HCT116 (cell line): ENCODE results near the gene HMGXB3. TPM values are rescaled to one million over a fixed set of nuclear protein-coding genes. Genes with fewer than 3 reads are reported as not detected.

ENCODE experiments used
- ATAC-seq: fragments of 200-7000 bp; cut with Tn5 transposase; 2 replicates; pipeline ENCODE4 v1.9.1; 2020; ENCODE audit warnings: mild to moderate bottlenecking, moderate library complexity
- BruUV-seq: library from RNA; stranded (reverse); fragments of 400-500 nt; replicated peaks from 2 replicates; lab custom pipeline; 2021; lab: Mats Ljungman, UMichigan
- CTCF ChIA-PET: fragments of 300-600 bp; sonication (Branson Sonifier 250); formaldehyde crosslinking; loops from one replicate; lab custom pipeline; 2021; ENCODE audit warnings: antibody characterized with exemption; lab: Charles Lee
- POLR2A ChIA-PET: fragments of 300-600, 350-600 bp; sonication (Branson Sonifier 250); formaldehyde crosslinking; loops from one replicate; lab custom pipeline; 2021; ENCODE audit warnings: antibody characterized with exemption; lab: Charles Lee
- RAD21 ChIA-PET, 2 experiments: fragments of 300-600 bp; sonication (Branson Sonifier 250); formaldehyde crosslinking; loops; one replicate each; lab custom pipeline; 2023; ENCODE audit warnings: low total read pairs in 2 of 2; ENCODE audit not compliant: uncharacterized antibody in 2 of 2, unreplicated experiment in 2 of 2, low non-redundant PET in 1 of 2; lab: Charles Lee
- DNase-seq: peaks from one replicate; pipeline ENCODE4 v3.0.0-alpha.2; 2010; ENCODE audit warnings: low read depth, low spot score
- H2AFZ ChIP-seq: fragments of 200-600 bp; shearing (Covaris generic), sonication (generic); 2 replicates; pipeline ENCODE4 v1.6.1; 2017; ENCODE audit warnings: low read depth, mixed run types, mixed read lengths, antibody characterized with exemption, low read length; ENCODE audit not compliant: poor library complexity, severe bottlenecking
- H3K27ac ChIP-seq: 2 replicates; pipeline ENCODE4 v1.5.1; 2012; ENCODE audit warnings: low read depth, low read length
- H3K27me3 ChIP-seq: fragments of 200-600 bp; sonication (generic); 2 replicates; pipeline ENCODE4 v1.6.1; 2016; ENCODE audit warnings: mixed run types, low read length, mixed read lengths; ENCODE audit not compliant: insufficient read depth
- H3K36me3 ChIP-seq, 2 experiments: fragments of 200-500 bp in 1 of 2; fragments of 200-600 bp in 1 of 2; sonication (Bioruptor generic) in 1 of 2; sonication (generic) in 1 of 2; 2 replicates each; pipeline versions ENCODE4 v1.5.1 to v1.6.1; 2014 to 2016; ENCODE audit warnings: low read length in 2 of 2, inconsistent platforms in 1 of 2, mixed read lengths in 1 of 2, mixed run types in 1 of 2; ENCODE audit not compliant: insufficient read depth in 2 of 2, control insufficient read depth in 1 of 2
- H3K4me1 ChIP-seq, 2 experiments: fragments of 200-600 bp in 1 of 2; sonication (generic) in 1 of 2; 2 replicates each; pipeline versions ENCODE4 v1.5.1 to v1.6.1; 2012 to 2017; ENCODE audit warnings: low read length in 2 of 2, inconsistent platforms in 1 of 2, mild to moderate bottlenecking in 1 of 2, mixed read lengths in 1 of 2, mixed run types in 1 of 2, moderate library complexity in 1 of 2; ENCODE audit not compliant: insufficient read depth in 2 of 2, control insufficient read depth in 1 of 2
- H3K4me2 ChIP-seq: fragments of 200-600 bp; sonication (generic); 2 replicates; pipeline ENCODE4 v1.6.1; 2017; ENCODE audit warnings: mixed run types, low read length, mixed read lengths
- H3K4me3 ChIP-seq, 2 experiments: fragments of 200-600 bp in 1 of 2; sonication (generic) in 1 of 2; replicated peaks in 1 of 2; 2 replicates each; pipeline ENCODE4 v1.5.1; 2011 to 2016; ENCODE audit warnings: low read length in 2 of 2, control low read depth in 1 of 2, low read depth in 1 of 2, mild to moderate bottlenecking in 1 of 2, mixed read lengths in 1 of 2, mixed run types in 1 of 2
- H3K79me2 ChIP-seq: fragments of 200-600 bp; sonication (generic); 2 replicates; pipeline ENCODE4 v1.6.1; 2017; ENCODE audit warnings: mild to moderate bottlenecking, mixed run types, low read length, moderate library complexity, mixed read lengths; ENCODE audit not compliant: insufficient read depth
- H3K9ac ChIP-seq: fragments of 200-600 bp; sonication (generic); 2 replicates; pipeline ENCODE4 v1.6.1; 2016; ENCODE audit warnings: low read length, mixed read lengths
- H3K9me2 ChIP-seq: fragments of 200-600 bp; sonication (generic), shearing (Covaris generic); 2 replicates; pipeline ENCODE4 v1.6.1; 2017; ENCODE audit warnings: mixed run types, mild to moderate bottlenecking, moderate library complexity; ENCODE audit not compliant: insufficient read depth
- H3K9me3 ChIP-seq, 2 experiments: fragments of 200-500 bp in 1 of 2; fragments of 200-600 bp in 1 of 2; sonication (Bioruptor generic) in 1 of 2; sonication (generic) in 1 of 2; 2 replicates each; pipeline ENCODE4 v1.6.1; 2014 to 2017; ENCODE audit warnings: low read length in 2 of 2, mixed read lengths in 2 of 2, inconsistent platforms in 1 of 2, low read depth in 1 of 2, mild to moderate bottlenecking in 1 of 2, mixed run types in 1 of 2, moderate library complexity in 1 of 2; ENCODE audit not compliant: control insufficient read depth in 1 of 2, insufficient read depth in 1 of 2
- H4K20me1 ChIP-seq: fragments of 200-600 bp; sonication (generic), shearing (Covaris generic); 2 replicates; pipeline ENCODE4 v1.6.1; 2017; ENCODE audit warnings: mixed run types, mild to moderate bottlenecking, moderate library complexity; ENCODE audit not compliant: insufficient read depth
- ATF3 ChIP-seq: IDR thresholded peaks from 2 replicates; pipeline ENCODE4 v1.6.1; 2012
- CEBPB ChIP-seq: IDR thresholded peaks from 2 replicates; pipeline ENCODE4 v1.6.1; 2012; ENCODE audit warnings: low read depth
- EGR1 ChIP-seq: IDR thresholded peaks from 2 replicates; pipeline ENCODE4 v1.6.1; 2012; ENCODE audit warnings: low read depth
- ELF1 ChIP-seq: IDR thresholded peaks from 2 replicates; pipeline ENCODE4 v1.6.1; 2012; ENCODE audit warnings: low read depth, borderline replicate concordance
- EZH2 ChIP-seq: fragments of 200-600 bp; sonication (generic); IDR thresholded peaks from 2 replicates; pipeline ENCODE4 v1.6.1; 2017; ENCODE audit warnings: antibody characterized with exemption, mixed run types
- EZH2phosphoT487 ChIP-seq: fragments of 200-600 bp; IDR thresholded peaks from 2 replicates; pipeline ENCODE4 v1.6.1; 2018; ENCODE audit warnings: antibody characterized with exemption, borderline replicate concordance
- JUND ChIP-seq: IDR thresholded peaks from 2 replicates; pipeline ENCODE4 v1.6.1; 2012
- POLR2A ChIP-seq: IDR thresholded peaks from 2 replicates; pipeline ENCODE4 v1.7.0; 2011; ENCODE audit warnings: borderline replicate concordance; ENCODE audit not compliant: insufficient read depth, insufficient read length; ENCODE audit errors: extremely low read depth
- POLR2AphosphoS5 ChIP-seq: IDR thresholded peaks from 2 replicates; pipeline ENCODE4 v1.6.1; 2011; ENCODE audit warnings: mild to moderate bottlenecking, low read depth, low read length, moderate library complexity
- RAD21 ChIP-seq: IDR thresholded peaks from 2 replicates; pipeline ENCODE4 v1.6.1; 2012; ENCODE audit warnings: low read depth, mild to moderate bottlenecking
- SRF ChIP-seq: IDR thresholded peaks from 2 replicates; pipeline ENCODE4 v1.6.1; 2012; ENCODE audit warnings: low read depth
- TCF7L2 ChIP-seq: IDR thresholded peaks from 2 replicates; pipeline ENCODE4 v1.7.0; 2011; ENCODE audit warnings: borderline replicate concordance, inconsistent platforms; ENCODE audit not compliant: insufficient read depth, insufficient read length; ENCODE audit errors: extremely low read depth
- ZFX ChIP-seq: fragments of 450-650 bp; IDR thresholded peaks from 2 replicates; pipeline ENCODE4 v1.6.1; 2017
- ZNF274 ChIP-seq: fragments of 200-500 bp; sonication (Bioruptor generic); IDR thresholded peaks from 2 replicates; pipeline ENCODE4 v1.6.1; 2014; ENCODE audit warnings: mild to moderate bottlenecking, low read depth, low read length, inconsistent platforms
- intact Hi-C: fragments of 100-400 bp; cut with micrococcal nuclease; formaldehyde crosslinking; loops from 2 replicates; pipeline ENCODE4 v1.10.0; 2022
- total RNA-seq: library from RNA; stranded (reverse); gene quantifications from one replicate; pipeline ENCODE4 v1.2.1, GENCODE V29; 2021; ENCODE audit not compliant: unreplicated experiment
- TF ChIP-seq, protein P1 (sequence below), 3 experiments: fragments of 200-600 bp in 1 of 3; sonication (generic) in 1 of 3; IDR thresholded peaks in 2 of 3; conservative IDR thresholded peaks in 1 of 3; 2 replicates each; pipeline ENCODE4 v1.5.1; 2012 to 2017; ENCODE audit warnings: low read depth in 2 of 3, low read length in 2 of 3, antibody characterized with exemption in 1 of 3, borderline replicate concordance in 1 of 3, control low read depth in 1 of 3, mild to moderate bottlenecking in 1 of 3, mixed read lengths in 1 of 3, mixed run types in 1 of 3, moderate library complexity in 1 of 3; ENCODE audit not compliant: insufficient read depth in 1 of 3
- TF ChIP-seq, protein P2 (sequence below): IDR thresholded peaks from 2 replicates; pipeline ENCODE4 v1.6.1; 2012

The HMGXB3 gene
- total RNA-seq, 1 experiment from 2014 or later, result 41.8 TPM

GRCh38 chr5:150044712-150045111 is 44.2 kb downstream of the HMGXB3 start (continued):
- TF ChIP-seq TCF7L2, result no peak
- no peak for TF ChIP-seq CEBPB
- TF ChIP-seq ZFX, result no peak
- no peak for TF ChIP-seq EZH2
- no peak for TF ChIP-seq ATF3
- TF ChIP-seq, all 23 proteins: peak for 0

DNA sequence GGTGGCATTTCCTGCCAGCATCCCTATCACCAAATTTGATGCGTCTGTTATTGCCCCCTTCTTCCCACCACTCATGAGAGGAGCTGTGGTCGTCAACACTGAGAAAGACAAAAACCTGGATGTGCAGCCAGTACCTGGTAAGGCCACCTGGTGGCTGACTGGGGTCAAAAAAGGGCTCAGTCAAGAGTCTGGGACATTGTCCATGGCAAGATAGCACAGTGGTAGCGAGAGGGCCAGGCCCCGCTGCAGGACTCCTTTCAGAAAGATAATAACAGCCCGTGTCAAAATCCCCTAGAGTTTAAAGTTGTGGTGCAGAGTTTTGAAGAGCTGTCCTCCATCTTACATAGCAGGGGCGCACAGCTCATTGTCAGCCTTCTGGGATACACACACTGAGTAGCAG is 45.0 kb downstream of the HMGXB3 start:
- peaks cover 48 to 58% of the 10 kb centered on the region in 2 experiments; a peak in 3 of 4 replicates for H3K36me3 ChIP-seq

More for the DNA sequence above, 45.0 kb downstream of the HMGXB3 start:
- POLR2A ChIA-PET, result no interaction called here
- H3K9me3 ChIP-seq, result no peaks in the 10 kb centered on the region
- peak; percentile 52 for TF ChIP-seq RAD21
- TF ChIP-seq TCF7L2, result no peak
- TF ChIP-seq JUND, result no peak
- TF ChIP-seq EGR1, result no peak
- TF ChIP-seq ZFX, result no peak
- TF ChIP-seq SRF, result no peak
- TF ChIP-seq ATF3, result no peak
- TF ChIP-seq, protein P1, sequence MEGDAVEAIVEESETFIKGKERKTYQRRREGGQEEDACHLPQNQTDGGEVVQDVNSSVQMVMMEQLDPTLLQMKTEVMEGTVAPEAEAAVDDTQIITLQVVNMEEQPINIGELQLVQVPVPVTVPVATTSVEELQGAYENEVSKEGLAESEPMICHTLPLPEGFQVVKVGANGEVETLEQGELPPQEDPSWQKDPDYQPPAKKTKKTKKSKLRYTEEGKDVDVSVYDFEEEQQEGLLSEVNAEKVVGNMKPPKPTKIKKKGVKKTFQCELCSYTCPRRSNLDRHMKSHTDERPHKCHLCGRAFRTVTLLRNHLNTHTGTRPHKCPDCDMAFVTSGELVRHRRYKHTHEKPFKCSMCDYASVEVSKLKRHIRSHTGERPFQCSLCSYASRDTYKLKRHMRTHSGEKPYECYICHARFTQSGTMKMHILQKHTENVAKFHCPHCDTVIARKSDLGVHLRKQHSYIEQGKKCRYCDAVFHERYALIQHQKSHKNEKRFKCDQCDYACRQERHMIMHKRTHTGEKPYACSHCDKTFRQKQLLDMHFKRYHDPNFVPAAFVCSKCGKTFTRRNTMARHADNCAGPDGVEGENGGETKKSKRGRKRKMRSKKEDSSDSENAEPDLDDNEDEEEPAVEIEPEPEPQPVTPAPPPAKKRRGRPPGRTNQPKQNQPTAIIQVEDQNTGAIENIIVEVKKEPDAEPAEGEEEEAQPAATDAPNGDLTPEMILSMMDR (IDR thresholded peaks at IDR 0.05 in 2 of 3, conservative IDR thresholded peaks at IDR 0.05 in 1 of 3; ENCODE audit: borderline replicate concordance in 1 of 3, insufficient read depth in 1 of 3, low read depth in 2 of 3, low read length in 2 of 3), result peak; percentile 36 to 45 (median 40); a peak in 4 of 6 replicates
- no peak for TF ChIP-seq ZNF274
- TF ChIP-seq POLR2AphosphoS5, result no peak
- no peak for TF ChIP-seq EZH2phosphoT487
- TF ChIP-seq, protein P2, sequence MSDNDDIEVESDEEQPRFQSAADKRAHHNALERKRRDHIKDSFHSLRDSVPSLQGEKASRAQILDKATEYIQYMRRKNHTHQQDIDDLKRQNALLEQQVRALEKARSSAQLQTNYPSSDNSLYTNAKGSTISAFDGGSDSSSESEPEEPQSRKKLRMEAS, result no peak
- TF ChIP-seq POLR2A, result no peak
- no peak for TF ChIP-seq CEBPB
- TF ChIP-seq EZH2, result no peak
- TF ChIP-seq ELF1, result no peak
- TF ChIP-seq, all 23 proteins: peak for 2
- no peak overlapping the region for H3K27ac ChIP-seq
- H3K9ac ChIP-seq, result no peak overlapping the region
- H4K20me1 ChIP-seq, result no peaks in the 10 kb centered on the region
- BruUV-seq, result no TSS peak
- no peaks in the 10 kb centered on the region for H3K9me2 ChIP-seq
- no peak overlapping the region for H2AFZ ChIP-seq
- RAD21 ChIA-PET, result no interaction called here
- peaks cover 10% of the 10 kb centered on the region; the same call in 1 of the 2 replicates for H3K79me2 ChIP-seq
- no peak overlapping the region for H3K4me3 ChIP-seq
- ATAC-seq, result peak; percentile 63
- intact Hi-C loops, result loop anchor here (10.0 kb wide), 1 partner anchor 169 kb away; no protein-coding TSS in a partner anchor
- no peak overlapping the region for H3K4me2 ChIP-seq
- DNase-seq, result no peak
- peaks cover 0 to 32% of the 10 kb centered on the region in 2 experiments; a peak in 2 of 4 replicates for H3K4me1 ChIP-seq
- H3K27me3 ChIP-seq, result no peaks in the 10 kb centered on the region
- CTCF ChIA-PET, result interaction anchor here (1.2 kb wide), 1 partner anchor 212 kb away, joined by 3 read pairs; no protein-coding TSS in a partner anchor
